Anterior cingulate cortex (tissue), 58 donors: Measurements from ENCODE around the gene ENO1.

Source experiments
- DNase-seq, 58 donors: peaks; one replicate each; lab custom pipeline; 2025; lab: John Stamatoyannopoulos, UW

The ENO1 gene

DNA sequence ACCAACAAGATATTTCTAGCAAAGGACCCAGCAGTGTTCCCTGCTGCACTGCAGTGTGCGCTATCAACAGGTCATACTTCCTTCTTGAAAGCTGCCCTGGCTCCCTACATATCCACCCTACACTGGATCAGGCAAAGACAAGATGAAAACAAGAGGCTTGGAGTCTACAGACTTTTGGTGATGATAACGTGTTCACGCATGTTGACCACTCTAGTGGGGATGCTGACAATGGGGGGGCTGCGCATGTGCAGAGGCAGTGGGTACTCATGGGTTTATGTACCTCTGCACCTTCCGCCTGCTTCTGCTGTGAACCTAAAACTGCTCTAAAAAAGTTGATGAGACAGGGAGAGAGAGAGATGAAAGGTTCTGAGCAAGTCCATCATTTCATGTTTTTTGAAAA is 5.5 kb downstream of the ENO1 start:
- DNase-seq: no peak

DNA sequence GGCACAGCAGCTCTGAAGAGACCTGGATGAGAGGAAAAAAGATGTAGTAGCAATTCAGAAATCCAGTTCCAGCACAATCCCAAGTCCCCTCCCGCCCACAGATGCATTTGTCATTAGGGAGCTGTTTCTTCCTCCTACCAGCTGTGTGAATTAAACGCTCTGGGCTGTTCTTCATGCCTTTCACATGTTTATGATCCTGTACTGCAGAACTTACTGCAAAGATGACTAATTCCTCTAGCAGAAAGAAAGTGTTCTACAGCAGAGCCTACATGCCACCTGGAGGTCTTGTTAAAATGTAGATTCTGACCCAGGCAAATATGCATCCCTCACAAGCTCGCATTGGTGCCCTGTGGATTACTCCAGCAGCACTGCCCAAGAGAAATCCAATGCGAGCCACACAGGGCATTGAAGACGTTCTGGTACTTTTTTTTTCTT is 6.5 kb downstream of the ENO1 start:
- DNase-seq: peak in 6 of 58 donors; percentile 10 to 36 (median 32)

DNA sequence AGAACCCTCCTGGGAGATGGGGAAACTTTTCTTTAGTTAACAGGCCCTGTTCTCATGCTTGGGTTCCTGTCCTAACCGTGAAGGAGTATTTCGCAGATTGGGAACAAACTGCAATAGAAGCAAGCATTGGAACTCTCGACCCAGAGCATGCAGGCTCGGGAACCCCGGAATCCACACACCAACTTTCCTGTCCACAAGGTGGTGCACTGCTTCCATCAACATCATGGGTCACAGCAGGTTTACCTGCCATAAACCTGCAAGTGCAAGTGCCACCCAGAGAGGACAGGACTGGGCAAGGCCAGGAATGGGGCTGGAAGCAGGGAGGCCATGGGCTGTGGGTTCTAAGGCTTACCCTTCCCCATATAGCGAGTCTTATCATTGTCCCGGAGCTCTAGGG is 6.9 kb downstream of the ENO1 start:
- no peak for DNase-seq

- DNase-seq: no peak
These were observed 7.6 kb downstream of the ENO1 start for GRCh38 chr1:8870616-8871538.

GRCh38 chr1:8870103-8870502 is 8.4 kb downstream of the ENO1 start:
- no peak for DNase-seq

DNA sequence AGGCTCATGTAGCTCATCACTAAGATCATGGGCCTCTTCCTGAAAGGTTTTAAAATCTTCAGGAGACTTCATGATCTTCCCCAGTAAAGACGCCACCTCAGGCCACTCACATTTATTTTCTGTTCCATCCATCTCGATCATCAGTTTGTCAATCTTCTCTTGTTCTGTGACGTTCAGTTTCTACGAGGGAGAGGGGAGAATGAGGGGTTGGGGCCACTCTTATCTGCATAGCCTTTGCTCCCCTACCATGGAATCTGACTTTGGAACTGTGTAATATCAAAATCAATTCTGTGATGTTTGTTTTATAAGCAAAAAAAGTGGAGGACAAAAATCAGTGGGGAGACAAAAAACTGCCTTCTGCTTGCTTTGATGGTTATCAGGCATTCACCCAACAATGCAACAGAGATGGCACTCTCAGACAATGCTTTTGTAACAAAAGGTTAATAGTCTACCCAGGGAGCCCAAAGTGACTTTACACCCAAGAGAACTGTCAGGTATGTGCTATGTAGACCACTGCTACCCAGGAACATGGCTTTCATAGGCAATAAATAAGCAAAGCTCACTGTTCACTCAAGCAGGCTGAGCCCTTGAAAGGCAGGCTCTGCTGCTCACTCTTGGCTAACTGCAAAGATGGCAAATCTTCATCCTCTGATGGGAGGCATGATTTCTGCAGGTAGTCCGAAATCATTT is 10.5 kb downstream of the ENO1 start:
- no peak for DNase-seq

- peak in 2 of 58 donors; percentile 23 to 26 for DNase-seq
These were observed 11.6 kb downstream of the ENO1 start for GRCh38 chr1:8866792-8867415.

GRCh38 chr1:8866173-8866791 is 12.2 kb downstream of the ENO1 start:
- DNase-seq: no peak

DNA sequence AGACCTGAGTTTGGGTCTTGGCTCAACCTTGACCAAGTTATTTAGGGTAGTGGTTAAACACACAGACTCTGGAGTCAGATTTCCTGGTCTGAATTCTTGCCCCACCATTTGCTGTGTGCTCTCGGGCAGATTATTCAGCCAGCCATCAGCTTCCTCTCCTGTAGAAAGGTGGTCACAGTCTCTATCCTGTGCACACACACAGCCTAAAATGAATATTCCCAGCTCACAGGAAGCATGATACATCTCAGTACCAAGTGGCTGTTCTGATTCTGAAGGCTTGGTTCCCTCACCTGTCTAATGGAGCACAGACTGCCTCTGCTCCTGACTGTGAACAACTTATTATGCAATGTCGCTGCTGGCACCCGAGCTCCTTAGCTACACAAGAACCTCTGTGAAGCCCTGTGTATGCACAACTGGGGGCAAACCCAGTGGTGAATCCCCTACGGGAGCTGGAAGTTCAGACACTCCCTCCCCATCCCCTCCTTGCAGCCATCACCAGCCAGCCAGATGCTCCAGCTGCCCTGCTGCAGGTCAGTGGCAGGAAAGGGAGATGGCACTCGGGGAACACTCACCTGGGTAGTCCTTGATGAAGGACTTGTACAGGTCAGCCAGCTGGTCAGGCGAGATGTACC is 13.7 kb downstream of the ENO1 start:
- no peak for DNase-seq

GRCh38 chr1:8863794-8864233 is 14.7 kb downstream of the ENO1 start:
- no peak for DNase-seq

DNA sequence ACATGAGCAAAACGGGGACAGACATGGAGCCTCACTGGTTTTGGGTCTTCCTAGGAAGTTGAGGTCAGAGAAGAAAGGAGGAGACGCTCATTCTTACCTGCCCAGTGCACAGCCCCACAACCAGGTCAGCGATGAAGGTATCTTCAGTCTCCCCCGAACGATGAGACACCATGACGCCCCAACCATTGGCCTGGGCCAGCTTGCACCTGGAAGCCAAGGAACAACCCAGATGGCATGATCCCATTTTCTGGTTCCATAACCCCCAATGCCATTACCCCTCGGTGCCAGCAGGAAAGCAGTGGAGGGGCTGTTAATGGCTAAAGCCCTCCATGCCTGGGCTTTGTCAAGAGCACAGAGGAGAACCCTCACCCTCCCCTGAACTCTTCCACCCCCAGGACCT is 15.3 kb downstream of the ENO1 start:
- DNase-seq: no peak

GRCh38 chr1:8862528-8862927 is 16.0 kb downstream of the ENO1 start:
- no peak for DNase-seq

DNA sequence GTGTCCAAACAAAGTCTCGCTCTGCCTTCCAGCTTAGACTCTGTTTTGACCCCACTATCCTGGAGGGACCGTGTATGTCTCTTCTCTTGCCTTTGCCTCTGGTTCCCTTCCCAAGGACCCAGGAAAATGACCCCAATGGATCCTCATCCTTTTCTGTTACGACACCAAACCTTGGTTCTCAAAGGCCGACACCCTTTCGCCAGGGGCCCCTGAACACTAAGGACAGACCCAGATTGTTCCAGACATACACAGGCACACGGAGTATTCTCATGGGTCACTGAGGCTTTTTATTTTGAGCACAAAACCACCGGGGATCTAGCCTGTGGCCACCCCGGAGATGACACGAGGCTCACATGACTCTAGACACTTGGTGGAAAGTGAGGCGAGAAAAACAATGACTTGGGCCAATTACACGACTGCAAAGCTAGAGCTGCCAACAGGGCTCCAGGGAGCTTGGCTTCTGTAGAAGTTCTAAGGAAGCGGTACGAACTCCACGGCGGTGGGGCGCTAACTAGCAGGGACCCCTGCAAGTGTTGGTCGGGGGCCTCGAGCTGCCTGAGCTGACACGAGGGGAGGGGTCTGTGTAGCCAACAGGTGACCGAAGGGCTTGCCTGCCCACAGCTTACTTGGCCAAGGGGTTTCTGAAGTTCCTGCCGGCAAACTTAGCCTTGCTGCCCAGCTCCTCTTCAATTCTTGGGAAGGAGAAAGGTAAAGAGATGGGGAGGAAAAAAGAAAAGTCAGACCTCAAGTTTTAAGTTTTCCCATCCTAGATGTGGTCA is 17.6 kb downstream of the ENO1 start:
- DNase-seq: peak in 7 of 58 donors; percentile 13 to 39 (median 19)

DNA sequence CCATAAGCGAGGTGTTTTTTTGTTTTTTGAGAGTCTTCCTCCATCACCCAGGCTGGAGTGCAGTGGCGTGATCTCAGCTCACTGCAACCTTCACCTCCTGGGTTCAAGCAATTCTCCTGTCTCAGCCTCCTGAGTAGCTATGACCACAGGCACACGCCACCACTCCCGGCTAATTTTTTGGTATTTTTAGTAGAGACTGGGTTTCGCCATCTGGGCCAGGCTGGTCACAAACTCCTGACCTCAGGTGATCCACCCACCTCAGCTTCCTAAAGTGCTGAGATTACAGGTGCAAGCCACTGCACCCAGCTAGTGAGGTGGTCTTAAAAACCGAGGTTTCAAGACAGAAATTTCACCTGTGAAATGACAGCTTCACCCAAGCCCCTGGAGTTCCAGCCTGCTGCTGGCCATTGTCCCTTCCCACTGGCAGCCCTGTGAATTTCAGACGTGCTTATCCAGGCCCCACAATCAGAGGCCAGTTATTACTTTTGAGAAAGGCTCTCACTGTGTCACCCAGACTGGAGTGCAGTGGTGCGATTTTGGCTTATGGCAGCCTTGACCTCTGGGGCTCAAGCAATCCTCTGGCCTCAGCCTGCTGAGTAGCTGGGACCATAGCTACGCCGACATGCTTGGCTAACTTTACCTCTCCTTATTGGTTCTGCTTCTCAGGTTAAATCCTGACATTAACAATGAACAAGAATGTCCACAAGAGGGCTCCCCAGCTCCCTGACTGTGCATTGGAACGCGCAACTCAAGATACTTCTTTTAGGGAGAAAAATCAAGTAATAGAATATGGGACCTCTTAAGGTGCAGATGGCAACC is 19.4 kb downstream of the ENO1 start:
- peak in 15 of 58 donors; percentile 6 to 53 (median 19) for DNase-seq

- no peak for DNase-seq
These were observed 20.3 kb downstream of the ENO1 start for GRCh38 chr1:8858112-8858668.

- DNase-seq: no peak
These were observed 21.6 kb downstream of the ENO1 start for GRCh38 chr1:8856689-8857412.

DNA sequence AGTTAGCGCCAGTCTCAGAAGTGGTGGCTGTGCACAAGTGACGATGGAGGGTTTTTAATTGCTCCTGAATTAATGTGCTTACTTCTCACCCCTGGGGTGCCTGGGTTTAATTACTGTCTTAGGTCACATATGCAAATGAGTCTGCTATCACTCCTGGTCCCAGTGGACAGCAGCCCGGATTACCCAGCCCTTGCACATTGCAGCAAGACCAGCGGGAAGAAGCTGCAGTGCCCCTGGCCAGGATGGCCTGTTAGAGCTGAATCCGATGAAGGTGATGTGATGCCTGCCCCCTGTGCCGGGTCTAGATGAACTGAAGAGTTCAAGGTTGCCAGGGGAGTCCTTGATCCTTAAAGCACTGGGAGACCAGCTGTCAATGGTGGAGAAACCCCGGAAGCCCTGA is 24.2 kb downstream of the ENO1 start:
- DNase-seq: no peak

DNA sequence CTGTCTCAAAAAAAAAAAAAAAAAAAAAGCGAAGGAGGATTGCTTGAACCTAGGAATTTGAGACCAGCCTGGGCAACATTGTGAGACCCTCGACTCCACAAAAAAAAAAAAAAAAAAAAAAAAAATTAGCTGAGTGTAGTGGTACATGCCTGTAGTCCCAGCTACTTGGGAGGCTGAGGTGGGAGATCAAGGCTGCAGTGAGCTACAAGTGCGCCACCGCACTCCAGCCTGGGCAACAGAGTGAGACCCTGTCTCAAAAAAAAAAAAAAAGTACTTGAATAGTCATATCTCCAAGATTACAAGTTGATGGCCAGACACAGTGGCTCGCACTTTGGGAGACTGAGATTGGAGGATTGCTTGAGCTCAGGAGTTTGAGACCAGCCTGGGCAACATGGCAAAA is 27.4 kb downstream of the ENO1 start:
- DNase-seq: no peak
